ENCODE data around the gene BRD3OS.

Gene BRD3OS

GRCh38 chr9:134076644-134077043 lies 51.4 kb downstream of the BRD3OS start:
- H3K79me2 ChIP-seq (ENCODE audit: low read length), result no peaks in the 10 kb centered on the region
- no peak overlapping the region for H3K4me3 ChIP-seq (ENCODE audit: low read length)
- H3K9ac ChIP-seq (ENCODE audit: low read length), result no peak overlapping the region
- no peak overlapping the region for H3K27ac ChIP-seq (ENCODE audit: low read length)
- no peak for TF ChIP-seq EZH2phosphoT487 (IDR thresholded peaks at IDR 0.05; ENCODE audit: low read depth)
- H3K9me3 ChIP-seq (ENCODE audit: insufficient read depth, low read length), result no peaks in the 10 kb centered on the region
- H2AFZ ChIP-seq (ENCODE audit: low read depth, low read length), result no peak overlapping the region
- no peaks in the 10 kb centered on the region for H3K4me1 ChIP-seq (ENCODE audit: low read length)
- peaks cover 9% of the 10 kb centered on the region; the same call in 1 of the 2 replicates for H3K27me3 ChIP-seq (ENCODE audit: low read depth, low read length)
- H3K4me2 ChIP-seq (ENCODE audit: low read length), result no peak overlapping the region
- H3K36me3 ChIP-seq (replicated peaks; ENCODE audit: low read depth, low read length), result no peaks in the 10 kb centered on the region
- no peaks in the 10 kb centered on the region for H4K20me1 ChIP-seq (ENCODE audit: insufficient read depth, low read length)

Measured in OCI-LY3 (cell line).